GM18909 (cell line): ENCODE measurements around the gene ZNF543.

Source experiments
- ATAC-seq: cut with Tn5 transposase; IDR thresholded peaks from one replicate; pipeline ENCODE4 v1.9.1; 2021; ENCODE audit warnings: mild to moderate bottlenecking; ENCODE audit not compliant: unreplicated experiment, poor library complexity

The ZNF543 gene

GRCh38 chr19:57376151-57376550 lies 55.9 kb downstream of the ZNF543 start:
- no peak for ATAC-seq

GRCh38 chr19:57377498-57378146 lies 57.4 kb downstream of the ZNF543 start:
- ATAC-seq, result no peak
